OCI-LY3 (cell line): ENCODE results near the gene RAP1B.

Experiments
- H2AFZ ChIP-seq: fragments of 200-600, 300-600 bp; shearing (Covaris generic); 2 replicates; pipeline ENCODE4 v1.6.0; 2014; ENCODE audit warnings: antibody characterized with exemption, low read depth, low read length
- H3K27ac ChIP-seq: fragments of 200-600, 300-600 bp; sonication (generic); 2 replicates; pipeline ENCODE4 v1.5.1; 2014; ENCODE audit warnings: mild to moderate bottlenecking, low read length, moderate library complexity, mixed read lengths
- H3K27me3 ChIP-seq: fragments of 200-600, 300-600 bp; sonication (generic); 2 replicates; pipeline ENCODE4 v1.6.1; 2014; ENCODE audit warnings: low read depth, low read length, mixed read lengths
- H3K36me3 ChIP-seq: fragments of 200-600, 300-600 bp; sonication (generic); replicated peaks from 2 replicates; pipeline ENCODE3; 2014; ENCODE audit warnings: low read depth, low read length, mixed read lengths
- H3K4me1 ChIP-seq: fragments of 300-600, 200-600 bp; sonication (generic); 2 replicates; pipeline ENCODE4 v1.6.1; 2014; ENCODE audit warnings: low read length, mixed read lengths
- H3K4me2 ChIP-seq: fragments of 200-600, 300-600 bp; sonication (generic); 2 replicates; pipeline ENCODE4 v1.6.1; 2014; ENCODE audit warnings: low read length, mixed read lengths
- H3K4me3 ChIP-seq: fragments of 300-600, 200-600 bp; sonication (generic); 2 replicates; pipeline ENCODE4 v1.5.1; 2014; ENCODE audit warnings: antibody characterized with exemption, mild to moderate bottlenecking, low read length, moderate library complexity
- H3K79me2 ChIP-seq: fragments of 300-600, 200-600 bp; shearing (Covaris generic); 2 replicates; pipeline ENCODE4 v1.6.1; 2014; ENCODE audit warnings: mild to moderate bottlenecking, low read length, mixed read lengths
- H3K9ac ChIP-seq: fragments of 300-600, 200-600 bp; shearing (Covaris generic); 2 replicates; pipeline ENCODE4 v1.6.0; 2014; ENCODE audit warnings: mild to moderate bottlenecking, low read length, moderate library complexity
- H3K9me3 ChIP-seq: fragments of 200-600, 300-600 bp; shearing (Covaris generic); 2 replicates; pipeline ENCODE4 v1.6.1; 2014; ENCODE audit warnings: low read length, mixed read lengths; ENCODE audit not compliant: insufficient read depth
- H4K20me1 ChIP-seq: fragments of 200-600, 300-600 bp; sonication (generic); 2 replicates; pipeline ENCODE4 v1.6.1; 2016; ENCODE audit warnings: low read length, mixed read lengths; ENCODE audit not compliant: insufficient read depth
- EZH2phosphoT487 ChIP-seq: fragments of 200-600 bp; shearing (Covaris generic); IDR thresholded peaks from 2 replicates; pipeline ENCODE4 v1.6.1; 2018; ENCODE audit warnings: antibody characterized with exemption, mixed run types, low read depth
- TF ChIP-seq, protein P1 (sequence below): fragments of 200-600, 300-600 bp; sonication (generic); IDR thresholded peaks from 2 replicates; pipeline ENCODE4 v1.5.1; 2014; ENCODE audit warnings: antibody characterized with exemption, low read length, low read depth

RAP1B gene

GRCh38 chr12:68585966-68586365 lies 24.7 kb upstream of the RAP1B start:
- Histone ChIP-seq H3K4me1 (0 out of 2 replicates have a peak, but pooled peaks cover 2% of the 10 kb centered on the region), H3K79me2 (no peaks in the 10 kb centered on the region), H3K4me3 (no peak overlapping the region), H3K27me3 (no peaks in the 10 kb centered on the region), H3K9ac (no peak overlapping the region), H3K4me2 (no peak overlapping the region), H3K27ac (no peak overlapping the region), H3K36me3 (no peaks in the 10 kb centered on the region), H2AFZ (no peak overlapping the region), H4K20me1 (no peaks in the 10 kb centered on the region), H3K9me3 (no peaks in the 10 kb centered on the region)
- TF ChIP-seq, protein P1, sequence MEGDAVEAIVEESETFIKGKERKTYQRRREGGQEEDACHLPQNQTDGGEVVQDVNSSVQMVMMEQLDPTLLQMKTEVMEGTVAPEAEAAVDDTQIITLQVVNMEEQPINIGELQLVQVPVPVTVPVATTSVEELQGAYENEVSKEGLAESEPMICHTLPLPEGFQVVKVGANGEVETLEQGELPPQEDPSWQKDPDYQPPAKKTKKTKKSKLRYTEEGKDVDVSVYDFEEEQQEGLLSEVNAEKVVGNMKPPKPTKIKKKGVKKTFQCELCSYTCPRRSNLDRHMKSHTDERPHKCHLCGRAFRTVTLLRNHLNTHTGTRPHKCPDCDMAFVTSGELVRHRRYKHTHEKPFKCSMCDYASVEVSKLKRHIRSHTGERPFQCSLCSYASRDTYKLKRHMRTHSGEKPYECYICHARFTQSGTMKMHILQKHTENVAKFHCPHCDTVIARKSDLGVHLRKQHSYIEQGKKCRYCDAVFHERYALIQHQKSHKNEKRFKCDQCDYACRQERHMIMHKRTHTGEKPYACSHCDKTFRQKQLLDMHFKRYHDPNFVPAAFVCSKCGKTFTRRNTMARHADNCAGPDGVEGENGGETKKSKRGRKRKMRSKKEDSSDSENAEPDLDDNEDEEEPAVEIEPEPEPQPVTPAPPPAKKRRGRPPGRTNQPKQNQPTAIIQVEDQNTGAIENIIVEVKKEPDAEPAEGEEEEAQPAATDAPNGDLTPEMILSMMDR, result no peak
- no peak for TF ChIP-seq EZH2phosphoT487

GRCh38 chr12:68587448-68587873 lies 23.2 kb upstream of the RAP1B start:
- Histone ChIP-seq H3K4me1 (0 out of 2 replicates have a peak, but pooled peaks cover 2% of the 10 kb centered on the region), H2AFZ (no peak overlapping the region), H3K36me3 (no peaks in the 10 kb centered on the region), H3K4me3 (no peak overlapping the region), H3K27ac (no peak overlapping the region), H4K20me1 (no peaks in the 10 kb centered on the region), H3K9me3 (no peaks in the 10 kb centered on the region), H3K27me3 (no peaks in the 10 kb centered on the region), H3K4me2 (no peak overlapping the region), H3K9ac (no peak overlapping the region), H3K79me2 (no peaks in the 10 kb centered on the region)
- TF ChIP-seq, protein P1, result no peak
- no peak for TF ChIP-seq EZH2phosphoT487

GRCh38 chr12:68589194-68589593 lies 21.5 kb upstream of the RAP1B start:
- no peaks in the 10 kb centered on the region for H3K36me3 ChIP-seq
- H3K9me3 ChIP-seq, result no peaks in the 10 kb centered on the region
- no peak overlapping the region for H3K9ac ChIP-seq
- no peaks in the 10 kb centered on the region for H3K79me2 ChIP-seq
- no peak overlapping the region for H3K27ac ChIP-seq
- no peak for TF ChIP-seq EZH2phosphoT487
- TF ChIP-seq, protein P1, result no peak
- H3K4me2 ChIP-seq, result no peak overlapping the region
- H2AFZ ChIP-seq, result no peak overlapping the region
- no peaks in the 10 kb centered on the region for H4K20me1 ChIP-seq
- H3K4me3 ChIP-seq, result no peak overlapping the region
- H3K27me3 ChIP-seq, result no peaks in the 10 kb centered on the region
- 0 out of 2 replicates have a peak, but pooled peaks cover 2% of the 10 kb centered on the region for H3K4me1 ChIP-seq

GRCh38 chr12:68591734-68592418 lies 18.8 kb upstream of the RAP1B start:
- TF ChIP-seq, protein P1, result no peak
- no peak for TF ChIP-seq EZH2phosphoT487
- Histone ChIP-seq H4K20me1 (no peaks in the 10 kb centered on the region), H3K9ac (no peak overlapping the region), H3K27me3 (no peaks in the 10 kb centered on the region), H3K4me3 (no peak overlapping the region), H3K36me3 (no peaks in the 10 kb centered on the region), H2AFZ (no peak overlapping the region), H3K4me2 (no peak overlapping the region), H3K79me2 (no peaks in the 10 kb centered on the region), H3K4me1 (0 out of 2 replicates have a peak, but pooled peaks cover 2% of the 10 kb centered on the region), H3K9me3 (no peaks in the 10 kb centered on the region), H3K27ac (no peak overlapping the region)
